ENCODE measurements around the gene ANO10. TPM values are rescaled to one million over a fixed set of nuclear protein-coding genes. Genes with fewer than 3 reads are reported as not detected.

ANO10 gene
- total RNA-seq, 1 donor from 2014 or later = 45.4 TPM

- H3K36me3 Mint-ChIP-seq (ENCODE audit: low read depth, unreplicated experiment) = peaks cover 19% of the 10 kb centered on the region
- Histone ChIP-seq H3K79me2 (ENCODE audit: insufficient read depth, low read length) (no peaks in the 10 kb centered on the region), H3K9ac (ENCODE audit: low read length) (no peak overlapping the region), H3K4me3 (ENCODE audit: insufficient read depth, low read depth, low read length) (no peak overlapping the region), H3K27ac (ENCODE audit: low read depth, low read length) (no peak overlapping the region), H3K4me2 (ENCODE audit: low read length) (no peak overlapping the region), H2AFZ (ENCODE audit: low read depth, low read length) (no peak overlapping the region), H3K36me3 (ENCODE audit: insufficient read depth, low read length) (peaks cover 2% of the 10 kb centered on the region), H3K4me1 (ENCODE audit: insufficient read depth, low read length) (no peaks in the 10 kb centered on the region), H3K9me3 (ENCODE audit: insufficient read depth, low read depth, low read length) (peaks cover 12% of the 10 kb centered on the region), H3K27me3 (ENCODE audit: insufficient read depth, low read length) (no peaks in the 10 kb centered on the region), H4K20me1 (ENCODE audit: insufficient read depth, low read length) (no peaks in the 10 kb centered on the region)
- peaks cover 28% of the 10 kb centered on the region for H3K9me3 Mint-ChIP-seq (ENCODE audit: unreplicated experiment)
- no peak overlapping the region for H3K27ac Mint-ChIP-seq (ENCODE audit: unreplicated experiment)
- peaks cover 1% of the 10 kb centered on the region for H3K27me3 Mint-ChIP-seq (ENCODE audit: low read depth, unreplicated experiment)
- H3K4me3 Mint-ChIP-seq (ENCODE audit: unreplicated experiment) = no peak overlapping the region
- FAIRE-seq (no peak), DNase-seq (ENCODE audit: low read depth) (no peak)
- peaks cover 10% of the 10 kb centered on the region for H3K4me1 Mint-ChIP-seq (ENCODE audit: low read depth, unreplicated experiment)
- TF ChIP-seq EZH2 (IDR thresholded peaks at IDR 0.05; ENCODE audit: insufficient read depth, low read length) (no peak), CTCF (IDR thresholded peaks at IDR 0.05; ENCODE audit: insufficient read depth, low read depth, low read length) (no peak)
Measured at GRCh38 chr3:43353393-43353792, 268.4 kb downstream of the ANO10 start.

GRCh38 chr3:43349716-43350115, 272.1 kb downstream of the ANO10 start:
- no peak overlapping the region for H3K4me2 ChIP-seq (ENCODE audit: low read length)
- peaks cover 9% of the 10 kb centered on the region for H3K9me3 ChIP-seq (ENCODE audit: insufficient read depth, low read depth, low read length)
- no peak overlapping the region for H3K4me3 Mint-ChIP-seq (ENCODE audit: unreplicated experiment)
- no peaks in the 10 kb centered on the region for H3K27me3 ChIP-seq (ENCODE audit: insufficient read depth, low read length)
- peaks cover 10% of the 10 kb centered on the region for H3K36me3 ChIP-seq (ENCODE audit: insufficient read depth, low read length)
- FAIRE-seq (no peak), DNase-seq (ENCODE audit: low read depth) (peak; percentile 66)
- H4K20me1 ChIP-seq (ENCODE audit: insufficient read depth, low read length) = no peaks in the 10 kb centered on the region
- H3K9ac ChIP-seq (ENCODE audit: low read length) = no peak overlapping the region
- no peaks in the 10 kb centered on the region for H3K79me2 ChIP-seq (ENCODE audit: insufficient read depth, low read length)
- H3K4me1 Mint-ChIP-seq (ENCODE audit: low read depth, unreplicated experiment) = peaks cover 30% of the 10 kb centered on the region
- no peaks in the 10 kb centered on the region for H3K27me3 Mint-ChIP-seq (ENCODE audit: low read depth, unreplicated experiment)
- H3K27ac ChIP-seq (ENCODE audit: low read depth, low read length) = no peak overlapping the region
- peaks cover 16% of the 10 kb centered on the region for H3K36me3 Mint-ChIP-seq (ENCODE audit: low read depth, unreplicated experiment)
- H2AFZ ChIP-seq (ENCODE audit: low read depth, low read length) = no peak overlapping the region
- peak overlapping the region; percentile 9 for H3K27ac Mint-ChIP-seq (ENCODE audit: unreplicated experiment)
- TF ChIP-seq EZH2 (IDR thresholded peaks at IDR 0.05; ENCODE audit: insufficient read depth, low read length) (no peak), CTCF (IDR thresholded peaks at IDR 0.05; ENCODE audit: insufficient read depth, low read depth, low read length) (no peak)
- H3K9me3 Mint-ChIP-seq (ENCODE audit: unreplicated experiment) = peaks cover 13% of the 10 kb centered on the region
- H3K4me3 ChIP-seq (ENCODE audit: insufficient read depth, low read depth, low read length) = no peak overlapping the region
- peaks cover 5% of the 10 kb centered on the region for H3K4me1 ChIP-seq (ENCODE audit: insufficient read depth, low read length)

GRCh38 chr3:43348852-43349574, 272.8 kb downstream of the ANO10 start:
- no peak overlapping the region for H2AFZ ChIP-seq (ENCODE audit: low read depth, low read length)
- H3K27ac ChIP-seq (ENCODE audit: low read depth, low read length) = no peak overlapping the region
- H3K36me3 ChIP-seq (ENCODE audit: insufficient read depth, low read length) = peaks cover 10% of the 10 kb centered on the region
- H3K9ac ChIP-seq (ENCODE audit: low read length) = no peak overlapping the region
- peaks cover 5% of the 10 kb centered on the region for H3K4me1 ChIP-seq (ENCODE audit: insufficient read depth, low read length)
- peak overlapping the region; percentile 84 for H3K27ac Mint-ChIP-seq (ENCODE audit: unreplicated experiment)
- DNase-seq (ENCODE audit: low read depth) (no peak), FAIRE-seq (no peak)
- H3K27me3 ChIP-seq (ENCODE audit: insufficient read depth, low read length) = no peaks in the 10 kb centered on the region
- no peak overlapping the region for H3K4me3 ChIP-seq (ENCODE audit: insufficient read depth, low read depth, low read length)
- peaks cover 5% of the 10 kb centered on the region for H3K9me3 ChIP-seq (ENCODE audit: insufficient read depth, low read depth, low read length)
- no peak overlapping the region for H3K4me2 ChIP-seq (ENCODE audit: low read length)
- peaks cover 7% of the 10 kb centered on the region for H3K9me3 Mint-ChIP-seq (ENCODE audit: unreplicated experiment)
- H3K79me2 ChIP-seq (ENCODE audit: insufficient read depth, low read length) = no peaks in the 10 kb centered on the region
- H4K20me1 ChIP-seq (ENCODE audit: insufficient read depth, low read length) = no peaks in the 10 kb centered on the region
- H3K4me1 Mint-ChIP-seq (ENCODE audit: low read depth, unreplicated experiment) = peaks cover 30% of the 10 kb centered on the region
- H3K4me3 Mint-ChIP-seq (ENCODE audit: unreplicated experiment) = no peak overlapping the region
- TF ChIP-seq EZH2 (IDR thresholded peaks at IDR 0.05; ENCODE audit: insufficient read depth, low read length) = no peak
- no peaks in the 10 kb centered on the region for H3K27me3 Mint-ChIP-seq (ENCODE audit: low read depth, unreplicated experiment)
- H3K36me3 Mint-ChIP-seq (ENCODE audit: low read depth, unreplicated experiment) = peaks cover 13% of the 10 kb centered on the region
